ENCODE measurements around the gene PHLDB1. TPM values are rescaled to one million over a fixed set of nuclear protein-coding genes. Genes with fewer than 3 reads are reported as not detected.
"Not testable (repeated sequence)": the region's sequence is repeated elsewhere in the genome, so short reads cannot be mapped to it uniquely, and the experiment has no call there.

Gene PHLDB1
- total and polyA plus RNA-seq, 8 donors: 76.5 to 120 (median 91.7) TPM

DNA sequence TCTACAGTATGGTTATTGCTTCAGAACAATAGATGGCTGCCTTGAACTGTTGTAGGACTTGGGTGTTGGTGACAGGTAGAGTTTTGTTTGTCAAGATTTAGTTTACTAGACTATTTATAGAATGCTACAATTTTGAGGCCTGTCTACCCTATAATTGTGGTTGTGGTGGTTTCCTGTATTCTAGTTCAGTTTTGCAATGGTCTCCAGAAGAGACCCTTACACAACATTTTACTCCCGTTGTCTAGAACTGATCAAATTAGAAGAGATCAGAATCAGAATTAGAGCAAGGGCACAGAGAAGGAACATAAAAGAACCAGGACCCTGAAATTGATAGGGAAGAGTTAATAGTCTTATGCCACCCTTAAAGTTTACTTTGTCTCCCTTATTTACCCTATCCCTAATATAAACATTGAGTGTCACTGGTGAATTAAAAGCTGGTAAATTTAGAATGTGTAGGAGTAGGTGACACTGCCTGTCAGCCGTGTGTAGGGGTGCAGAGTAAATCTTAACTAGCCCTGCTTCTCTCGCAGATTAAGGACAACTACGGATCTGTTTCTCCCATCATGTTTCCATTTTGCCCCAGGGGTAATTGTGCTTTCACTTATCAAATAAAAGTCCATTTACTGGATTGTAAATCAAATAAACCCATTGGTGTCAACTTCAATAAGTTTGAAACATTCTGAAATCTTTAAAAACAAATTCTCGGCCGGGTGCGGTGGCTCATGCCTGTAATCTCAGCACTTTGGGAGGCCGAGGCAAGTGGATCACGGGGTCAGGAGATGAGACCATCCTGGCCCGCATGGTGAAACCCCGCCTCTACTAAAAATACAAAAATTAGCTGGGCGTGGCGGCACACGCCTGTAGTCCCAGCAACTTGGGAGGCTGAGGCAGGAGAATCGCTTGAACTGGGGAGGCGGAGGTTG, 10.9 kb upstream of the PHLDB1 start:
- intact Hi-C loops (cut with DNase I): loop anchor here in 1 of 2 donors (10.0 kb wide), 1 partner anchor 58 kb away; no protein-coding TSS in a partner anchor
- TF ChIP-seq, protein P1, sequence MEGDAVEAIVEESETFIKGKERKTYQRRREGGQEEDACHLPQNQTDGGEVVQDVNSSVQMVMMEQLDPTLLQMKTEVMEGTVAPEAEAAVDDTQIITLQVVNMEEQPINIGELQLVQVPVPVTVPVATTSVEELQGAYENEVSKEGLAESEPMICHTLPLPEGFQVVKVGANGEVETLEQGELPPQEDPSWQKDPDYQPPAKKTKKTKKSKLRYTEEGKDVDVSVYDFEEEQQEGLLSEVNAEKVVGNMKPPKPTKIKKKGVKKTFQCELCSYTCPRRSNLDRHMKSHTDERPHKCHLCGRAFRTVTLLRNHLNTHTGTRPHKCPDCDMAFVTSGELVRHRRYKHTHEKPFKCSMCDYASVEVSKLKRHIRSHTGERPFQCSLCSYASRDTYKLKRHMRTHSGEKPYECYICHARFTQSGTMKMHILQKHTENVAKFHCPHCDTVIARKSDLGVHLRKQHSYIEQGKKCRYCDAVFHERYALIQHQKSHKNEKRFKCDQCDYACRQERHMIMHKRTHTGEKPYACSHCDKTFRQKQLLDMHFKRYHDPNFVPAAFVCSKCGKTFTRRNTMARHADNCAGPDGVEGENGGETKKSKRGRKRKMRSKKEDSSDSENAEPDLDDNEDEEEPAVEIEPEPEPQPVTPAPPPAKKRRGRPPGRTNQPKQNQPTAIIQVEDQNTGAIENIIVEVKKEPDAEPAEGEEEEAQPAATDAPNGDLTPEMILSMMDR (IDR thresholded peaks at IDR 0.05): no peak
- H3K9me3 ChIP-seq: no peaks in the 10 kb centered on the region
- no peaks in the 10 kb centered on the region for H3K27me3 ChIP-seq
- H3K27ac ChIP-seq: no peak overlapping the region
- ATAC-seq (no peak), DNase-seq (no peak)
- H3K4me1 ChIP-seq: peaks cover 0 to 10% of the 10 kb centered on the region in 2 donors
- H3K4me3 ChIP-seq: no peak overlapping the region
- H3K36me3 ChIP-seq: peaks cover 19 to 100% of the 10 kb centered on the region in 2 donors

DNA sequence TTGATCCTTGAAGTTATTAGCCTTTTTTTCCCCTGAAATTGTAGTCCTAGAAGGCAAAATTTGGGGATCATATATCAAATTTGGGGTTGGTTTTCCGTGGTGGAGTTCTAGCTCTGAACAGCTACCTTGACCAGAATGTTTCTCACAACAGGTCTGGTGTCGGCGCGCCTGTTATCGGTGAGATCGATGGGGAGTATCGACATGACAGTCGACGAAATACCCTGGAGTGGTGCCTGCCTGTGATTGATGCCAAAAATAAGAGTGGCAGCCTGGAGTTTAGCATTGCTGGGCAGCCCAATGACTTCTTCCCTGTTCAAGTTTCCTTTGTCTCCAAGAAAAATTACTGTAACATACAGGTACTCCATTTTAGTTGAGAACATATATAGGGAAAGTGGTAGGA, 9.9 kb upstream of the PHLDB1 start:
- ATAC-seq (no peak), DNase-seq (no peak)
- H3K9me3 ChIP-seq: no peaks in the 10 kb centered on the region
- H3K4me3 ChIP-seq: no peak overlapping the region
- peaks cover 0 to 10% of the 10 kb centered on the region in 2 donors for H3K4me1 ChIP-seq
- no peaks in the 10 kb centered on the region for H3K27me3 ChIP-seq
- H3K36me3 ChIP-seq: peaks cover 19 to 100% of the 10 kb centered on the region in 2 donors
- intact Hi-C loops (cut with DNase I): loop anchor here in 1 of 2 donors (10.0 kb wide), 1 partner anchor 57 kb away; no protein-coding TSS in a partner anchor
- TF ChIP-seq, protein P1 (IDR thresholded peaks at IDR 0.05): no peak
- no peak overlapping the region for H3K27ac ChIP-seq

DNA sequence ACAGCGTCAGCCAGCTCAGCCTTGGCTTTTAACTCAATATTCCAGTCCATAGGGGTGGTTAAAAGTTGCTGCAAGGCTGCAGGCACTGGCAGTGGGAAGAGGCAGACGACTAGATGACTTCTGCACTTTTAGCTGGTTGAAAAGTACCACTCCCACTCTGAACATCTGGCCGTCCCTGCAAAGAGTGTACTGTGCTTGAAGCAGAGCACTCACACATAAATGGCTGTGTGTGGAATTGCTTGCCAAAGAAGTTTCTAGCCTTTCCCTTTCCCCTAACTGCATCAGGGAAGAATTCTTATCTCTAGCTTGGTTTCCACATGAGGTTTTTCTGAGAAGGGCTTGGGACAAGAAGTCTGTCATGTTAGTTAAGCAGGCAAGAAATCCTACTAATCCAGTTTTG, 5.1 kb upstream of the PHLDB1 start:
- DNase-seq (no peak), ATAC-seq (peak; percentile 18)
- H3K27me3 ChIP-seq: peaks cover 0 to 8% of the 10 kb centered on the region in 2 donors
- peaks cover 19 to 21% of the 10 kb centered on the region in 2 donors for H3K4me1 ChIP-seq
- H3K36me3 ChIP-seq: peaks cover 13 to 62% of the 10 kb centered on the region in 2 donors
- TF ChIP-seq, protein P1 (IDR thresholded peaks at IDR 0.05): no peak
- no peak overlapping the region for H3K27ac ChIP-seq
- no peaks in the 10 kb centered on the region for H3K9me3 ChIP-seq
- no peak overlapping the region for H3K4me3 ChIP-seq
- intact Hi-C loops (cut with DNase I): loop anchor here in 1 of 2 donors (10.0 kb wide), 1 partner anchor 52 kb away; no protein-coding TSS in a partner anchor

DNA sequence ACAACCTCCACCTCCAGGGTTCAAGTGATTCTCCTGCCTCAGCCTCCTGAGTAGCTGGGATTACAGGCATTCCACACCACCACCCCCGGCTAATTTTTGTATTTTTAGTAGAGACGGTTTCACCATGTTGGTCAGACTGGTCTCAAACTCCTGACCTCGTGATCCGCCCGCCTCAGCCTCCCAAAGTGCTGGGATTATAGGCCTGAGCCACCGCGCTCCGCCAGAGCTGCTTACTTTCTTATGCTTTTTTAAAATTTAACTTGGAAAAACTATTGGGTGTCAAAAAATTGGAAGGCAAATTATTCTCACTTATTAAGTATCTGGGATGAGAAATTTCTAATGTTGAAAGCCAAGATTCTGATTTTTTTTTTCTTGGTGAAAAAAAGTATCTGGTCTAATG, 3.7 kb upstream of the PHLDB1 start:
- intact Hi-C loops (cut with DNase I): loop anchor here in 1 of 2 donors (10.0 kb wide), 1 partner anchor 51 kb away; no protein-coding TSS in a partner anchor

DNA sequence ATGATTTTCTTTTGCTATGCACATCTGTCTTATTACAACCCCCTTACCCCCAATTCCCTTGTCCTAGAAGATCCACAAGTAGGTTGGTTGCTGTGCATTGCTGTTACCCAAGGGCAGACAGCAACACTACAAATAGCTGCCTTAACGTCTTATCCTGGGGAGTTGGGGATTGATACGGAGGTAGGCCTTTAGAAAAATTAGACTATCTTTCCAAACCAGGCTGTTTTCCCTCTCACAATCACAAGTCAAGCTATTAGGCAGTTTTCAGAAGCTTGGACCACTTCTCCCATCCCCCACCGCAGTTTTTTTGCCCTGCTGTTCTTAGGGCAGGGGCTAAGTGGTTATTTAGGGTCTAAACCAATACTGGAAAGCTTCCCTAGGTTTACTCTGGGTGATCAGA, 2.8 kb upstream of the PHLDB1 start:
- DNase-seq (no peak), ATAC-seq (no peak)
- H3K27me3 ChIP-seq: peaks cover 0 to 27% of the 10 kb centered on the region in 2 donors
- no peaks in the 10 kb centered on the region for H3K9me3 ChIP-seq
- TF ChIP-seq, protein P1 (IDR thresholded peaks at IDR 0.05): no peak
- intact Hi-C loops (cut with DNase I): loop anchor here in 1 of 2 donors (10.0 kb wide), 1 partner anchor 50 kb away; no protein-coding TSS in a partner anchor
- peaks cover 9 to 40% of the 10 kb centered on the region in 2 donors for H3K36me3 ChIP-seq
- H3K27ac ChIP-seq: peak overlapping the region; percentile 25 to 33
- peaks cover 21 to 35% of the 10 kb centered on the region in 2 donors for H3K4me1 ChIP-seq
- no peak overlapping the region for H3K4me3 ChIP-seq

More for the DNA sequence above, 3.7 kb upstream of the PHLDB1 start:
- Histone ChIP-seq H3K27me3 (peaks cover 0 to 21% of the 10 kb centered on the region in 2 donors), H3K36me3 (peaks cover 9 to 48% of the 10 kb centered on the region in 2 donors), H3K27ac (peak overlapping the region in 1 of 2 donors; percentile 33), H3K4me1 (peaks cover 21 to 30% of the 10 kb centered on the region in 2 donors)
- H3K9me3 ChIP-seq, ATAC-seq, H3K4me3 ChIP-seq, DNase-seq: not testable (repeated sequence)
